Measurements from ENCODE around the gene TXNRD1. TPM values are rescaled to one million over a fixed set of nuclear protein-coding genes. Genes with fewer than 3 reads are reported as not detected.

Gene TXNRD1
- total RNA-seq, 4 donors from 2014 or later: 23.4 to 43.2 (median 35.6) TPM

- H3K4me3 ChIP-seq (ENCODE audit: low read depth, poor library complexity, severe bottlenecking): no peak overlapping the region
- TF ChIP-seq CTCF (IDR thresholded peaks at IDR 0.05): no peak
- no peak for TF ChIP-seq POLR2A (IDR thresholded peaks at IDR 0.05)
- WGBS, 2 donors: 77 to 83% methylated on average over 17 of the region's 17 CpGs
- DNase-seq (ENCODE audit: low spot score in 2 of 2): peak in 1 of 2 donors; percentile 75
- intact Hi-C loops (cut with DNase I; ENCODE audit: low total_unique reads): loop anchor here (5.0 kb wide), 1 partner anchor 139 kb away; the partner anchor contains the start of gene TXNRD1
Observed at GRCh38 chr12:104356231-104357115, 140.9 kb downstream of the TXNRD1 start.

- H3K4me3 ChIP-seq (ENCODE audit: low read depth, poor library complexity, severe bottlenecking): no peak overlapping the region
- peak in 1 of 2 donors; percentile 6 for DNase-seq (ENCODE audit: low spot score in 2 of 2)
- TF ChIP-seq CTCF (IDR thresholded peaks at IDR 0.05) (no peak), POLR2A (IDR thresholded peaks at IDR 0.05) (no peak)
- WGBS, 2 donors: 89% methylated on average over 1 of the region's 1 CpG
- intact Hi-C loops (cut with DNase I; ENCODE audit: low total_unique reads): loop anchor here (5.0 kb wide), 1 partner anchor 140 kb away; the partner anchor contains the start of gene TXNRD1
Observed at GRCh38 chr12:104357421-104357952, 141.9 kb downstream of the TXNRD1 start.

GRCh38 chr12:104358353-104359003, 142.9 kb downstream of the TXNRD1 start:
- WGBS, 2 donors: 69 to 82% methylated on average over 5 of the region's 5 CpGs
- no peak overlapping the region for H3K4me3 ChIP-seq (ENCODE audit: low read depth, poor library complexity, severe bottlenecking)
- intact Hi-C loops (cut with DNase I; ENCODE audit: low total_unique reads): loop anchor here (2.0 to 5.0 kb wide), 2 partner anchors 141 to 158 kb away; partner anchors contain the start of gene TXNRD1
- peak; percentile 58 to 92 for DNase-seq (ENCODE audit: low spot score in 2 of 2)
- TF ChIP-seq POLR2A (IDR thresholded peaks at IDR 0.05) (no peak), CTCF (IDR thresholded peaks at IDR 0.05) (peak in 1 of 3 donors; percentile 31)

GRCh38 chr12:104359216-104359615, 143.6 kb downstream of the TXNRD1 start:
- intact Hi-C loops (cut with DNase I; ENCODE audit: low total_unique reads): loop anchor here (2.0 to 5.0 kb wide), 2 partner anchors 142 to 158 kb away; partner anchors contain the start of gene TXNRD1
- H3K4me3 ChIP-seq (ENCODE audit: low read depth, poor library complexity, severe bottlenecking): no peak overlapping the region
- TF ChIP-seq POLR2A (IDR thresholded peaks at IDR 0.05): no peak
- TF ChIP-seq CTCF (IDR thresholded peaks at IDR 0.05): no peak
- 94 to 98% methylated on average over 10 of the region's 10 CpGs for WGBS, 2 donors
- peak in 1 of 2 donors; percentile 63 for DNase-seq (ENCODE audit: low spot score in 2 of 2)

- no peak overlapping the region for H3K4me3 ChIP-seq (ENCODE audit: low read depth, poor library complexity, severe bottlenecking)
- DNase-seq (ENCODE audit: low spot score in 2 of 2): peak in 1 of 2 donors; percentile 42
- TF ChIP-seq CTCF (IDR thresholded peaks at IDR 0.05) (no peak), POLR2A (IDR thresholded peaks at IDR 0.05) (no peak)
- 89 to 98% methylated on average over 3 of the region's 3 CpGs for WGBS, 2 donors
- intact Hi-C loops (cut with DNase I; ENCODE audit: low total_unique reads): no loop called here
Observed at GRCh38 chr12:104360157-104360556, 144.6 kb downstream of the TXNRD1 start.

All from lower leg skin (tissue), 4 donors.